Right ventricle myocardium superior (tissue), 1 donor: ENCODE results near the gene CDK5R2. TPM values are rescaled to one million over a fixed set of nuclear protein-coding genes. Genes with fewer than 3 reads are reported as not detected.

Experiments used
- ATAC-seq: fragments of 200-7000 bp; cut with Tn5 transposase; one replicate; pipeline ENCODE4 v1.9.1; 2020; ENCODE audit warnings: mild to moderate bottlenecking; ENCODE audit not compliant: poor library complexity
- DNase-seq: peaks from one replicate; pipeline ENCODE4 v3.0.0-alpha.2; 2020
- intact Hi-C: fragments of 100-400 bp; cut with DNase I; formaldehyde crosslinking; loops from one replicate; pipeline ENCODE4 v1.11.2; 2022
- total RNA-seq: library from RNA; stranded (reverse); fragmentation: NEBNext Ultra II Directional; extraction: Animal tissue kit (Norgen Biotek cat#: 25700); gene quantifications from one replicate; pipeline ENCODE4 v1.2.1, GENCODE V29; 2021
- donor health status: DM: no; HTN: yes; CAD: no; lungs with severe emphysema.

CDK5R2 gene
- total RNA-seq, 1 donor from 2014 or later: not detected

GRCh38 chr2:218984239-218985020 is 25.0 kb downstream of the CDK5R2 start:
- DNase-seq (no peak), ATAC-seq (no peak)
- intact Hi-C loops: no loop called here

- DNase-seq (no peak), ATAC-seq (no peak)
- intact Hi-C loops: no loop called here
Measured at GRCh38 chr2:218985021-218985324, 25.5 kb downstream of the CDK5R2 start, which contains the start of gene FEV. TSS of gene FEV (minus strand) at chr2:218985184. CDS start at chr2:218985075, 109 bp downstream.

GRCh38 chr2:218985325-218986091 is 26.0 kb downstream of the CDK5R2 start:
- no peak for ATAC-seq
- intact Hi-C loops: no loop called here
- DNase-seq: no peak

- intact Hi-C loops: no loop called here
- no peak for DNase-seq
- no peak for ATAC-seq
Measured at GRCh38 chr2:218986148-218986761, 26.8 kb downstream of the CDK5R2 start.

GRCh38 chr2:218988164-218988563 is 28.7 kb downstream of the CDK5R2 start:
- DNase-seq (no peak), ATAC-seq (no peak)
- intact Hi-C loops: no loop called here

- ATAC-seq (no peak), DNase-seq (no peak)
- intact Hi-C loops: no loop called here
Measured at GRCh38 chr2:218988650-218989049, 29.2 kb downstream of the CDK5R2 start.

- intact Hi-C loops: no loop called here
- ATAC-seq (no peak), DNase-seq (no peak)
Measured at GRCh38 chr2:218990052-218990451, 30.6 kb downstream of the CDK5R2 start.

- intact Hi-C loops: no loop called here
- DNase-seq (no peak), ATAC-seq (no peak)
Measured at GRCh38 chr2:218990612-218991011, 31.1 kb downstream of the CDK5R2 start.

- no peak for ATAC-seq
- intact Hi-C loops: no loop called here
- no peak for DNase-seq
Measured at GRCh38 chr2:218991674-218992168, 32.3 kb downstream of the CDK5R2 start.

- intact Hi-C loops: no loop called here
- no peak for DNase-seq
- no peak for ATAC-seq
Measured at GRCh38 chr2:218992196-218992595, 32.7 kb downstream of the CDK5R2 start.

GRCh38 chr2:218992703-218993344 is 33.4 kb downstream of the CDK5R2 start:
- DNase-seq: no peak
- intact Hi-C loops: no loop called here
- ATAC-seq: no peak

- DNase-seq (no peak), ATAC-seq (no peak)
- intact Hi-C loops: no loop called here
Measured at GRCh38 chr2:218993345-218994315, 34.2 kb downstream of the CDK5R2 start, which contains the start of gene CRYBA2. TSS of gene CRYBA2 (minus strand) at chr2:218993422. CDS start at chr2:218993176, 246 bp downstream.

- ATAC-seq (no peak), DNase-seq (no peak)
- intact Hi-C loops: no loop called here
Measured at GRCh38 chr2:218995561-218995960, 36.1 kb downstream of the CDK5R2 start.

- DNase-seq (peak; percentile 87), ATAC-seq (peak; percentile 93)
- intact Hi-C loops: no loop called here
Measured at GRCh38 chr2:218995972-218996711, 36.7 kb downstream of the CDK5R2 start.

GRCh38 chr2:218996937-218997336 is 37.5 kb downstream of the CDK5R2 start:
- no peak for ATAC-seq
- no peak for DNase-seq
- intact Hi-C loops: no loop called here

GRCh38 chr2:218997731-218998130 is 38.3 kb downstream of the CDK5R2 start:
- intact Hi-C loops: no loop called here
- no peak for ATAC-seq

GRCh38 chr2:218998414-218999002 is 39.0 kb downstream of the CDK5R2 start:
- DNase-seq (no peak), ATAC-seq (no peak)
- intact Hi-C loops: no loop called here

More at GRCh38 chr2:218997731-218998130, 38.3 kb downstream of the CDK5R2 start:
- DNase-seq: no peak
